GM12878 (cell line): Measurements from ENCODE around the gene TSR3. TPM values are rescaled to one million over a fixed set of nuclear protein-coding genes. Genes with fewer than 3 reads are reported as not detected.
A peak's percentile ranks its signal among the peaks of the same experiment; 100 is the strongest.

Experiments used
- ATAC-seq: fragments of 200-7000 bp; cut with Tn5 transposase; 3 replicates; pipeline ENCODE4 v1.9.1; 2020; ENCODE audit warnings: mild to moderate bottlenecking, moderate library complexity
- BruUV-seq: library from RNA; stranded (reverse); fragments of 400-500 nt; replicated peaks from 2 replicates; lab custom pipeline; 2021; lab: Mats Ljungman, UMichigan
- CTCF ChIA-PET: fragments of 300-600 bp; sonication (Branson Sonifier 250); formaldehyde crosslinking; extraction: SDS; loops from one replicate; lab custom pipeline; 2021; ENCODE audit warnings: inconsistent platforms; lab: Yijun Ruan, JAX
- POLR2A ChIA-PET: fragments of 350-600 bp; formaldehyde crosslinking; extraction: SDS; loops from one replicate; lab custom pipeline; 2021; ENCODE audit warnings: inconsistent platforms; lab: Charles Lee
- RAD21 ChIA-PET: fragments of 300-600 bp; sonication (Branson Sonifier 250); formaldehyde crosslinking; loops from one replicate; lab custom pipeline; 2023; ENCODE audit warnings: antibody characterized with exemption; ENCODE audit not compliant: unreplicated experiment; lab: Charles Lee
- SMC1A ChIA-PET: fragments of 300-600 bp; sonication (Branson Sonifier 250); formaldehyde crosslinking; loops from one replicate; lab custom pipeline; 2023; ENCODE audit not compliant: unreplicated experiment, uncharacterized antibody; lab: Charles Lee
- DNase-seq: peaks from one replicate; pipeline ENCODE4 v3.0.0-alpha.2; 2011; ENCODE audit warnings: low read depth, low spot score
- FAIRE-seq: peaks from 3 replicates; lab custom pipeline; 2011; peaks lifted over from hg19 to GRCh38; lab: Jason Lieb, UNC
- H2AFZ ChIP-seq: 2 replicates; pipeline ENCODE4 v1.6.0; 2011; ENCODE audit warnings: low read depth, low read length, control low read depth; ENCODE audit not compliant: control insufficient read depth
- H3K27ac ChIP-seq: 2 replicates; pipeline ENCODE4 v1.5.1; 2011; ENCODE audit warnings: control low read depth; ENCODE audit not compliant: control insufficient read depth, insufficient read depth
- H3K27me3 ChIP-seq, 2 experiments: replicated peaks in 1 of 2; 2 replicates each; pipeline versions ENCODE4 v1.6.0 to v1.6.1; 2011; ENCODE audit warnings: low read length in 1 of 2; ENCODE audit not compliant: control insufficient read depth in 2 of 2, insufficient read depth in 2 of 2
- H3K36me3 ChIP-seq, 2 experiments: 2 replicates each; pipeline ENCODE4 v1.5.1; 2011; ENCODE audit warnings: low read length in 1 of 2; ENCODE audit not compliant: control insufficient read depth in 2 of 2, insufficient read depth in 2 of 2
- H3K4me1 ChIP-seq: 2 replicates; pipeline ENCODE4 v1.6.1; 2011; ENCODE audit warnings: mild to moderate bottlenecking, low read length, moderate library complexity, mixed read lengths; ENCODE audit not compliant: control insufficient read depth, insufficient read depth
- H3K4me2 ChIP-seq: 2 replicates; pipeline ENCODE4 v1.6.0; 2011; ENCODE audit warnings: control low read depth; ENCODE audit not compliant: control insufficient read depth, insufficient read depth
- H3K4me3 ChIP-seq: fragments of 200-600 bp; sonication (generic); 2 replicates; pipeline ENCODE4 v1.5.1; 2016
- H3K79me2 ChIP-seq: 2 replicates; pipeline ENCODE4 v1.6.0; 2011; ENCODE audit warnings: low read length; ENCODE audit not compliant: control insufficient read depth, insufficient read depth
- H3K9ac ChIP-seq: 2 replicates; pipeline ENCODE4 v1.8.0; 2011; ENCODE audit warnings: low read length, control low read depth, mixed read lengths; ENCODE audit not compliant: control insufficient read depth, insufficient read depth
- H3K9me3 ChIP-seq: replicated peaks from 3 replicates; pipeline ENCODE4 v1.5.1; 2011; ENCODE audit warnings: mild to moderate bottlenecking, low read length; ENCODE audit not compliant: control insufficient read depth, insufficient read depth
- H4K20me1 ChIP-seq: 2 replicates; pipeline ENCODE4 v1.6.0; 2011; ENCODE audit not compliant: control insufficient read depth, insufficient read depth
- E2F4 ChIP-seq: IDR thresholded peaks from 2 replicates; pipeline ENCODE4 v1.6.1; 2012; ENCODE audit warnings: low read depth, low read length, improper control_type of control experiment
- FOS ChIP-seq: IDR thresholded peaks from 3 replicates; pipeline ENCODE4 v1.6.1; 2011; ENCODE audit warnings: borderline replicate concordance; ENCODE audit not compliant: insufficient read length; ENCODE audit errors: extremely low read depth
- IRF4 ChIP-seq: IDR thresholded peaks from 2 replicates; pipeline ENCODE4 v1.6.1; 2011; ENCODE audit warnings: low read depth, low read length
- POLR2A ChIP-seq: IDR thresholded peaks from 2 replicates; pipeline ENCODE4 v1.6.1; 2011; ENCODE audit warnings: low read depth, mild to moderate bottlenecking, low read length
- SRF ChIP-seq, 2 experiments: IDR thresholded peaks; 2 replicates each; pipeline ENCODE4 v1.6.1; 2011; ENCODE audit warnings: low read depth in 2 of 2, low read length in 2 of 2, mild to moderate bottlenecking in 1 of 2, moderate library complexity in 1 of 2
- USF1 ChIP-seq: IDR thresholded peaks from 2 replicates; pipeline ENCODE4 v1.6.1; 2011; ENCODE audit warnings: borderline replicate concordance, low read depth, mild to moderate bottlenecking, moderate library complexity, mixed read lengths, low read length; ENCODE audit not compliant: insufficient read depth; ENCODE audit errors: extremely low read length
- ZBTB40 ChIP-seq: fragments of 450-650 bp; IDR thresholded peaks from 2 replicates; pipeline ENCODE4 v1.6.1; 2016; ENCODE audit warnings: mild to moderate bottlenecking, moderate library complexity, borderline replicate concordance
- WGBS: methylation state at CpG from one replicate; pipeline ENCODE4 v1.1.6; 2016; ENCODE audit warnings: low lambda C conversion rate; ENCODE audit not compliant: insufficient replicate concordance, insufficient coverage; ENCODE audit errors: missing lambda C conversion rate; 5-methylcytosine and 5-hydroxymethylcytosine counted together
- in situ Hi-C: fragments of 300-500 bp; cut with MboI; formaldehyde crosslinking; loops from 9 replicates; pipeline ENCODE4 v1.14.3; 2018; ENCODE audit warnings: mixed read lengths
- intact Hi-C: fragments of 100-400 bp; cut with micrococcal nuclease; formaldehyde crosslinking; loops from one replicate; pipeline ENCODE4 v1.14.2; 2022; ENCODE audit not compliant: unreplicated experiment
- polyA plus RNA-seq, 11 experiments: library from polyadenylated mRNA; depleted of rRNA in 4 of 11; unstranded in 6 of 11; stranded (reverse) in 5 of 11; fragments of >200 nt; fragmentation: Nextera tagmentation in 4 of 11; fragmentation: Illumina TruSeq in 1 of 11; extraction: Ambion mirVana in 4 of 11; extraction: Trizol in 1 of 11; gene quantifications; 1 replicate in 1 of 11; 2 replicates in 10 of 11; pipeline versions ENCODE4 v1.2.1 to v1.2.3, GENCODE V29; 2011 to 2016; ENCODE audit warnings: inconsistent platforms in 2 of 11, missing spikeins in 2 of 11, low read depth in 1 of 11
- total RNA-seq, 4 experiments: library from RNA; depleted of rRNA in 3 of 4; stranded (reverse); fragments of >200 nt in 3 of 4; fragmentation: Illumina TruSeq in 1 of 4; extraction: Trizol in 1 of 4; gene quantifications; 2 replicates each; pipeline versions ENCODE4 v1.2.1 to v1.2.3, GENCODE V29; 2013 to 2021

The TSR3 gene
- total and polyA plus RNA-seq, 10 of the 15 experiments (the other 5 are each of a cell fraction or from before 2014, with no cell fraction given) = 3.4 to 108 (median 46.9) TPM

DNA sequence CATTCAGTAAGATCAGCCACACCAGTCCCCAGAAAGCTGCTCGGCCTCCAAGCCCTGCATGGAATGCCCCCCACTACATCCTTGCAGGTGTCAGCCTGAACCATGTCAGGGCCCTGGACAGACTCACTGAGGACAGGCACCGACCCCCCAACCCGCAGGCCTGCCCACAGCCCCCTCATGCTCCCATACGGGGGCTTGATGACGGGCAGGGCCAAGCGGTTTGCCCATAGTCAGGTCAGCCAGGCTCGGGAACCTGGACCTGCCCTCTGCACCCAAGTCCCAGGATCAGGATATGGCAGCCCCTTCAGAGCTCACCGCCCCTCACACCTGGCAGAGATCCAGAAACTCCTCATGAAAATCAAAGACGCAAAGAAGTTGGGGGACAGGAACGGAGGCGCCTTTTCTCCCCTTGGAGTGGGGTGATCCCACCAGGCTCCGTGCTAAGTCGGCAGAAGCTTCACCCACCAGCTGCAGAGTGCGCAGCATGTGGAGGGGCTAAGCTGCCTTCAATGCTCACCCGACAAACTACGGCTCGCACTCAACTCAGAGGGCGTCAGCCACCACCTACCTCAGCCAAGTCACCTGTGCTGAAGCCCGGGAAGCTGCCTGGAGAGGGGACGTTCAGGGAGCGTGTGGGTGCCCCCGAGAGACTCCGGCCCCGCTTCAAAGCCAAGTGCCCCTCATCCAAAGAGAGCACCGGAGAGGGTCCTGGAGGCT, 26.6 kb upstream of the TSR3 start:
- POLR2A ChIA-PET = interaction anchor here (0.9 kb wide), 1 partner anchor 94 kb away, joined by 4 read pairs; no protein-coding TSS in a partner anchor
- in situ Hi-C loops = no loop called here
- no peaks in the 10 kb centered on the region for H3K27me3 ChIP-seq
- no peaks in the 10 kb centered on the region for H3K9me3 ChIP-seq
- no peaks in the 10 kb centered on the region; a peak in 1 of 4 replicates for H3K36me3 ChIP-seq
- H2AFZ ChIP-seq = no peak overlapping the region
- peak overlapping the region; percentile 73 for H3K4me3 ChIP-seq
- BruUV-seq = TSS peak; percentile 56
- no peak for TF ChIP-seq USF1
- TF ChIP-seq SRF (IDR thresholded peaks at IDR 0.05; ENCODE audit: low read depth in 2 of 2, low read length in 2 of 2) = 0 out of 4 replicates have a peak, but pooled peaks of 1 of the 2 experiments have one; percentile 20
- no peak for TF ChIP-seq ZBTB40
- TF ChIP-seq FOS = no peak
- no peak for TF ChIP-seq IRF4
- TF ChIP-seq POLR2A = peak; percentile 35; the same call in 1 of the 2 replicates
- no peak for TF ChIP-seq E2F4
- TF ChIP-seq, all 136 proteins: peak for 2
- Histone ChIP-seq H3K9ac (peak overlapping the region; percentile 81), H4K20me1 (no peaks in the 10 kb centered on the region), H3K4me2 (peak overlapping the region; percentile 80), H3K4me1 (peaks cover 8% of the 10 kb centered on the region; the same call in 1 of the 2 replicates), H3K79me2 (peaks cover 18% of the 10 kb centered on the region), H3K27ac (peak overlapping the region; percentile 78)
- intact Hi-C loops = no loop called here
- ChIA-PET SMC1A (no interaction called here), CTCF (interaction anchor here (1.2 to 2.4 kb wide), 4 partner anchors 10 to 30 kb away, joined by 3 to 10 read pairs (median 5); no protein-coding TSS in a partner anchor), RAD21 (no interaction called here)
- WGBS = 93% methylated on average over 25 of the region's 25 CpGs
- DNase-seq = no peak
- FAIRE-seq = no peak
- no peak for ATAC-seq
